A673 (cell line): ENCODE measurements around the gene MC3R.

Experiments
- EZH2 ChIP-seq: fragments of 200-600 bp; sonication (generic); IDR thresholded peaks from 2 replicates; pipeline ENCODE4 v1.6.1; 2017; ENCODE audit warnings: borderline replicate concordance, low read depth, mild to moderate bottlenecking, mixed read lengths, antibody characterized with exemption, low read length; ENCODE audit not compliant: poor library complexity, severe bottlenecking
- TF ChIP-seq, protein P1 (sequence below): fragments of 300-800, 200-600 bp; sonication (generic); conservative IDR thresholded peaks from 2 replicates; pipeline ENCODE4 v1.5.1; 2017; ENCODE audit warnings: low read depth, mild to moderate bottlenecking, antibody characterized with exemption, low read length, moderate library complexity, mixed read lengths

DNA sequence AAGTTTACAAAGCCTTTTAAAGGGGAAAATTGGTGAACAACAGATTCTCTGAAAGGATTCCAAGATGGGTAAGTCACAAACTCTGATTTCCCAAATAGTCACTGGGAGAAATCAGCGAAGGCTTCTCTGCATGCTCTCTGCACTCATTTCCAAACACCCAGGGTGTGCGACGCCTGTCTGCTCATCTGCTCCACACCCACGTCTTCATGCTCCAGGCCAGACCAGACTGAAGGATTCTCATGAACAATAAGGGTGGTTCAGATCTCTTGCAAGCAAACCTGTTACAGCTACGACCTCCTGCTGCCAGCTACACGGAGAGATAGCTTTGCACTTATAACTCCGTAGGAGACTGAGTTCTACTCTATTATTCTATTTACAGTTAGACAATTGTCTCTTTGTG lies 1.4 kb downstream of the MC3R start:
- TF ChIP-seq, protein P1, sequence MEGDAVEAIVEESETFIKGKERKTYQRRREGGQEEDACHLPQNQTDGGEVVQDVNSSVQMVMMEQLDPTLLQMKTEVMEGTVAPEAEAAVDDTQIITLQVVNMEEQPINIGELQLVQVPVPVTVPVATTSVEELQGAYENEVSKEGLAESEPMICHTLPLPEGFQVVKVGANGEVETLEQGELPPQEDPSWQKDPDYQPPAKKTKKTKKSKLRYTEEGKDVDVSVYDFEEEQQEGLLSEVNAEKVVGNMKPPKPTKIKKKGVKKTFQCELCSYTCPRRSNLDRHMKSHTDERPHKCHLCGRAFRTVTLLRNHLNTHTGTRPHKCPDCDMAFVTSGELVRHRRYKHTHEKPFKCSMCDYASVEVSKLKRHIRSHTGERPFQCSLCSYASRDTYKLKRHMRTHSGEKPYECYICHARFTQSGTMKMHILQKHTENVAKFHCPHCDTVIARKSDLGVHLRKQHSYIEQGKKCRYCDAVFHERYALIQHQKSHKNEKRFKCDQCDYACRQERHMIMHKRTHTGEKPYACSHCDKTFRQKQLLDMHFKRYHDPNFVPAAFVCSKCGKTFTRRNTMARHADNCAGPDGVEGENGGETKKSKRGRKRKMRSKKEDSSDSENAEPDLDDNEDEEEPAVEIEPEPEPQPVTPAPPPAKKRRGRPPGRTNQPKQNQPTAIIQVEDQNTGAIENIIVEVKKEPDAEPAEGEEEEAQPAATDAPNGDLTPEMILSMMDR, result no peak
- TF ChIP-seq EZH2, result no peak
